Breast epithelium (tissue), 4 donors: ENCODE measurements around the gene ZMIZ1. TPM values are rescaled to one million over a fixed set of nuclear protein-coding genes. Genes with fewer than 3 reads are reported as not detected.

Experiments used
- DNase-seq, 2 donors: peaks; one replicate each; pipeline ENCODE4 v3.0.0-alpha.2; 2019; ENCODE audit warnings: low spot score in 2 of 2
- H3K27ac ChIP-seq, 2 donors: fragments of 200-600 bp; sonication (generic) in 1 of 2; one replicate each; pipeline ENCODE4 v1.5.1; 2016 to 2019; ENCODE audit warnings: mild to moderate bottlenecking in 1 of 2
- H3K27me3 ChIP-seq, 2 donors: fragments of 200-600 bp; sonication (generic) in 1 of 2; one replicate each; pipeline versions ENCODE4 v1.5.1 to v1.6.0; 2017 to 2019; ENCODE audit warnings: control low read depth in 1 of 2, mild to moderate bottlenecking in 1 of 2
- H3K36me3 ChIP-seq: fragments of 200-600 bp; one replicate; pipeline ENCODE4 v1.5.1; 2019
- H3K4me1 ChIP-seq, 2 donors: fragments of 200-600 bp; sonication (generic); one replicate each; pipeline ENCODE4 v1.5.1; 2016 to 2019; ENCODE audit warnings: control low read depth in 1 of 2
- H3K4me3 ChIP-seq, 3 donors: fragments of 200-600 bp; sonication (generic); 1 replicate in 2 of 3; 2 replicates in 1 of 3; pipeline ENCODE4 v1.5.1; 2016 to 2019; ENCODE audit warnings: mild to moderate bottlenecking in 3 of 3, moderate library complexity in 2 of 3
- H3K9me3 ChIP-seq, 2 donors: fragments of 200-600 bp; sonication (generic) in 1 of 2; one replicate each; pipeline ENCODE4 v1.5.1; 2016 to 2019; ENCODE audit warnings: control low read depth in 1 of 2
- POLR2A ChIP-seq: fragments of 450-650 bp; IDR thresholded peaks from one replicate; pipeline ENCODE4 v1.6.1; 2016; ENCODE audit warnings: antibody characterized with exemption, mild to moderate bottlenecking, moderate library complexity
- POLR2AphosphoS5 ChIP-seq, 3 donors: sonication (generic); formaldehyde crosslinking; IDR thresholded peaks; one replicate each; pipeline ENCODE4 v1.6.1; 2017; ENCODE audit warnings: antibody characterized with exemption in 3 of 3
- intact Hi-C: fragments of 100-400 bp; cut with DNase I; formaldehyde crosslinking; loops from one replicate; pipeline ENCODE4 v1.15.1; 2023; ENCODE audit warnings: low total_unique reads
- total RNA-seq, 3 donors: library from RNA; depleted of rRNA; stranded (reverse); fragments of >200 nt; gene quantifications; one replicate each; pipeline ENCODE4 v1.1.0, GENCODE V29; 2016
- TF ChIP-seq, protein P1 (sequence below), 3 donors: fragments of 450-650 bp; IDR thresholded peaks; one replicate each; pipeline ENCODE4 v1.5.1; 2016 to 2017; ENCODE audit warnings: antibody characterized with exemption in 3 of 3, mild to moderate bottlenecking in 3 of 3, moderate library complexity in 3 of 3

ZMIZ1 gene
- total RNA-seq, 3 donors from 2014 or later = 34.4 to 63.7 (median 39.8) TPM

DNA sequence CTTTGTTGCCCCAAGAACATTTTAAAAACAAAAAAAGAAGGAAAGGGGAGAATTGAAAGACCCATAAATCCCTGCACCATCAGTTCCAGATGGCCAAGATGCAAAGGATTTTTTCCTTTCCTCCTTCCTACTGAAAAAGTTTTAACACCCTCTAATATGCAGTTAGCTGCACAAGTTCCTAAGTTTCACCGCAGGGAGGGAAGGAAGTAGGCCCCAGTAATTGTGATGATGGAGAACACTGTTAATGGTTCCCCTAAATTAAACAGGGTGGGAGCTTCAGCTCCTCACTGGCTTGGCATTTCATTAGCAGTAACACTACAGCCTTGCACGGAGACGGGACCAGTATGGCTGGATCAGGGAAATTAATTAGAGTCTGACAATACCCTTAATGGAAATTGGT is 214.8 kb downstream of the ZMIZ1 start:
- Histone ChIP-seq H3K4me1 (peaks cover 0 to 9% of the 10 kb centered on the region in 2 donors), H3K27ac (no peak overlapping the region), H3K4me3 (no peak overlapping the region), H3K36me3 (no peaks in the 10 kb centered on the region), H3K27me3 (no peaks in the 10 kb centered on the region), H3K9me3 (no peaks in the 10 kb centered on the region)
- intact Hi-C loops = no loop called here
- no peak for DNase-seq
- no peak for TF ChIP-seq POLR2A
- TF ChIP-seq, protein P1, sequence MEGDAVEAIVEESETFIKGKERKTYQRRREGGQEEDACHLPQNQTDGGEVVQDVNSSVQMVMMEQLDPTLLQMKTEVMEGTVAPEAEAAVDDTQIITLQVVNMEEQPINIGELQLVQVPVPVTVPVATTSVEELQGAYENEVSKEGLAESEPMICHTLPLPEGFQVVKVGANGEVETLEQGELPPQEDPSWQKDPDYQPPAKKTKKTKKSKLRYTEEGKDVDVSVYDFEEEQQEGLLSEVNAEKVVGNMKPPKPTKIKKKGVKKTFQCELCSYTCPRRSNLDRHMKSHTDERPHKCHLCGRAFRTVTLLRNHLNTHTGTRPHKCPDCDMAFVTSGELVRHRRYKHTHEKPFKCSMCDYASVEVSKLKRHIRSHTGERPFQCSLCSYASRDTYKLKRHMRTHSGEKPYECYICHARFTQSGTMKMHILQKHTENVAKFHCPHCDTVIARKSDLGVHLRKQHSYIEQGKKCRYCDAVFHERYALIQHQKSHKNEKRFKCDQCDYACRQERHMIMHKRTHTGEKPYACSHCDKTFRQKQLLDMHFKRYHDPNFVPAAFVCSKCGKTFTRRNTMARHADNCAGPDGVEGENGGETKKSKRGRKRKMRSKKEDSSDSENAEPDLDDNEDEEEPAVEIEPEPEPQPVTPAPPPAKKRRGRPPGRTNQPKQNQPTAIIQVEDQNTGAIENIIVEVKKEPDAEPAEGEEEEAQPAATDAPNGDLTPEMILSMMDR (IDR thresholded peaks at IDR 0.05) = no peak
- no peak for TF ChIP-seq POLR2AphosphoS5 (IDR thresholded peaks at IDR 0.05)

DNA sequence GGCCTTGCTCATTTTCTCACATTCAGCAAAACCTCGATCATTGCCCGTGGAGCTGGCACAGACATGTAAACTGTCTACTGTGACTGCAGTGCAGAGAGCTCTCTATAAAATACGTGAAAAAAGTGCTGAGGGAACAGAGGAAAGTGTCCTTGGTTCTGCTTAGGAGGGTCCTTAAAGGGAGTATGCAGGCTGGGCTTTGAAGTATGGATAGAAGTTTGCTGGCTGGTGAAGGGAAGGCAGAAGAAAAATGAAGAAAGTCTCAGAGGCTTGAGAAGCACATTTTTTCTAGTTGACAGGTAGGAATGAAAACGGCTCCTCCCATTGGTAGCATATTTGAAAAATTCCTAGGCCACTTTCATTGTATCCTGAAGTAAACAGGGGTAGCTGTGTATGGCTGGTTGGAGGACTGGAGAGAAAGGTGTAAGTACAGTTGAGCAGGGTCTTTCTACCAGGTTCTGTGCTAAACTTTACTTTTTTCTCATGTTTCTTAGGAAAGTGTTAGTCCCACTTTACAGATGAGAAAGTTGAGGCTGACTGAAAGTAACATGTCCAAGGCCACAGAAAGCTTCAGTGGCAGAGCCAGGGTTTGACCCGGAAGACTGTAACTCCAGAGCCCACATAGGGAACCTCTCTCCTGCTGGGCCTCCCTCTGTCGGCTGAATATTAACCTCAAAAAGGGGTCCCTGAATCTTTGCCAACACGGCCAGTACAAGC is 215.5 kb downstream of the ZMIZ1 start:
- Histone ChIP-seq H3K27ac (no peak overlapping the region), H3K36me3 (no peaks in the 10 kb centered on the region)

DNA sequence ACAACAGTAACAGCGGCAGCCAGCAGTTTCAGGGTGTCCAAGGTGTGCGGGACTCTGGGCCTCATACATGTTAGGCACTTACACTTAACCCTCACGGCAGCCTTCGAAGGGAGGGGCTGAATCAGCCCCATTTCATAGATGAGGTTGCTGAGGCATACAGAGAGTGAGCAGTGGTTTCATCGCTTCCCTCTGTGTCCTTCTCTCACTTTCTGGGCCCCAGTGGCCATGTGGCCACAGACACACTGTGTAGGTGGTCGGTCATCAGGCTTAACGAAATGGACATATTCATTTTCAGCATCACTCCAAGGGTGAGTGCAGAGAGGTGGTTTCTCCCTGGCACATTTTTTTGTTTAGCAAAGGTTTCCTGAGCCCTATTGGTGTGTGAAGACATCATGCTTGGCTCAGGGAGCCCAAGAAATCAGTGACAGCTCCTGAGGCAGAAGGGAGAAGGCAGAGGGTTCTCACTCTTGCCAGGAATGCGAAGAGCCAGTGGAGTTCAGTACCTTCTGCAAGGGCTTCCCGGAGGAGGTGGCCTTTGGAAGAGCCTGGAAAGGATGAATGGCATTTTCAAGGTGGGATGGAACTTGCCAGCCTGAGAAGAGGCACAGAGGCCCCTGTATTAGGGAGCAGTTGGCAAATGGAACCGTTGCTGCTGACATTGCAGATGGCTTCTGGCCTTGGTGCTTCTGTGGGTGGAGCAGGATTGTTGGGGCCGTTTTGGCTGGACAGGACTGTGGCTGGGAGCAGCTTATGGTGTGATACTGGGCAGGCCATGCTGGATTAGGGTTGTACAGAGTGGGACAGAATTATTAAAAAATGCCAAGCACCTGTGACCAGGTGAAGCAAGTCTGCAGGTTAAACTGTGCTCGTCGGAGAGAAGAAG is 216.8 kb downstream of the ZMIZ1 start:
- TF ChIP-seq, protein P1 (IDR thresholded peaks at IDR 0.05) = no peak
- no peak for TF ChIP-seq POLR2A
- TF ChIP-seq POLR2AphosphoS5 (IDR thresholded peaks at IDR 0.05) = no peak
- peaks cover 0 to 9% of the 10 kb centered on the region in 2 donors for H3K4me1 ChIP-seq
- no peaks in the 10 kb centered on the region for H3K9me3 ChIP-seq
- H3K36me3 ChIP-seq = no peaks in the 10 kb centered on the region
- no peak overlapping the region for H3K4me3 ChIP-seq
- peak overlapping the region in 1 of 2 donors; percentile 54 for H3K27ac ChIP-seq
- no peak for DNase-seq
- no peaks in the 10 kb centered on the region for H3K27me3 ChIP-seq
- intact Hi-C loops = no loop called here

More for the DNA sequence above, 215.5 kb downstream of the ZMIZ1 start:
- intact Hi-C loops = no loop called here
- Histone ChIP-seq H3K9me3 (no peaks in the 10 kb centered on the region), H3K4me3 (no peak overlapping the region), H3K4me1 (peaks cover 0 to 9% of the 10 kb centered on the region in 2 donors), H3K27me3 (no peaks in the 10 kb centered on the region)
- TF ChIP-seq, protein P1 (IDR thresholded peaks at IDR 0.05) = no peak
- no peak for TF ChIP-seq POLR2A
- no peak for TF ChIP-seq POLR2AphosphoS5 (IDR thresholded peaks at IDR 0.05)
- no peak for DNase-seq

DNA sequence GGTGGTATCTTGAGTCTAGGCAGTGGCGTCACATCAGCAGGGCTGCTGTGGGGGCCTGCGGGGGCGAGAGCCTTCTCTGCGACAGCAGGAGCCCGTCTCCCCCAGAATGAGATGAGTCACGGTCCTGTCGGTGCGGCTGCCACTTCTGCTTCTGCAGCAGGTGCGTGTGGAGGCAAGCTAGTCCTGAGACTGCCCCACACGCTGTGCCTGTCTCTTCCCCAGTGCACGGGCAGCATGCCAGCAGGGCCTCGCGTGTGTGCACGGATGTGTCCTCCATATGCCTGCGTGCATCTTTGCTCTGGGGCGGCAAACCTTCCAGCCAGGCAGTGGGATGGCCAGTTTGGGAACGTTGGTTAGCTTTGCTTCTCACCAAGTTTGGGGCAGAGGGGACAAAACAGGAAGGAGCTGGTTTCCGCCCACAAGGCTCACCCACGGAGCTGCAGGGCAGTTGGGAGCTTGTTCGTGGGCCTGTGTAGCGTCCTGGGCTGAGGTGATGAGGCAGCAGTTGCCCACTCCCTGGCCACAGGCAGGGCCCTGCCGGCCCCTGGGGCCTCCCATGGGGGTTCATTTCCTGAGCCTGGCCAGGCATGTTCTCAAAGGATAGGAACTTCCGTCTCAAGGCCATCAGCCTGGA is 217.7 kb downstream of the ZMIZ1 start:
- intact Hi-C loops = no loop called here
- Histone ChIP-seq H3K4me1 (peaks cover 0 to 9% of the 10 kb centered on the region in 2 donors), H3K4me3 (peak overlapping the region in 1 of 3 donors; percentile 8), H3K27ac (peak overlapping the region; percentile 2 to 54), H3K36me3 (no peaks in the 10 kb centered on the region), H3K9me3 (no peaks in the 10 kb centered on the region), H3K27me3 (no peaks in the 10 kb centered on the region)
- TF ChIP-seq POLR2AphosphoS5 (IDR thresholded peaks at IDR 0.05) (no peak), POLR2A (no peak)
- TF ChIP-seq, protein P1 (IDR thresholded peaks at IDR 0.05) = no peak
- DNase-seq = peak in 1 of 2 donors; percentile 48
